Neural cell (in vitro differentiated cells): ENCODE results near the gene CAPN10. TPM values are rescaled to one million over a fixed set of nuclear protein-coding genes. Genes with fewer than 3 reads are reported as not detected.

Experiments used
- H2AFZ ChIP-seq: fragments of 200-600, 300-800 bp; sonication (generic), shearing (Covaris generic); 2 replicates; pipeline ENCODE4 v1.6.0; 2014; ENCODE audit warnings: low read depth, mild to moderate bottlenecking, antibody characterized with exemption, low read length, moderate library complexity
- H3F3A ChIP-seq: fragments of 200-600 bp; shearing (Covaris generic); 2 replicates; pipeline ENCODE4 v1.6.1; 2016; ENCODE audit warnings: mild to moderate bottlenecking, moderate library complexity, mixed read lengths, antibody characterized with exemption, low read length; ENCODE audit not compliant: insufficient read depth, poor library complexity, severe bottlenecking
- H3K27ac ChIP-seq: fragments of 200-600, 300-800 bp; sonication (generic), shearing (Covaris generic); 2 replicates; pipeline ENCODE4 v1.5.1; 2014; ENCODE audit warnings: mild to moderate bottlenecking, low read length, moderate library complexity
- H3K27me3 ChIP-seq: fragments of 300-800, 200-600 bp; sonication (generic), shearing (Covaris generic); 2 replicates; pipeline ENCODE4 v1.6.0; 2014; ENCODE audit warnings: mild to moderate bottlenecking, low read depth, low read length, moderate library complexity; ENCODE audit not compliant: insufficient read depth
- H3K36me3 ChIP-seq: fragments of 300-800, 200-600 bp; sonication (generic), shearing (Covaris generic); 2 replicates; pipeline ENCODE4 v1.5.1; 2014; ENCODE audit warnings: mild to moderate bottlenecking, antibody characterized with exemption, low read length, moderate library complexity; ENCODE audit not compliant: insufficient read depth
- H3K4me2 ChIP-seq: fragments of 300-800, 200-600 bp; sonication (generic), shearing (Covaris generic); 2 replicates; pipeline ENCODE4 v1.6.0; 2014; ENCODE audit warnings: mild to moderate bottlenecking, low read length
- H3K4me3 ChIP-seq: fragments of 300-800, 200-600 bp; sonication (generic), shearing (Covaris generic); 2 replicates; pipeline ENCODE4 v1.5.1; 2014; ENCODE audit warnings: mild to moderate bottlenecking, low read length, moderate library complexity
- H3K79me2 ChIP-seq: fragments of 200-600 bp; shearing (Covaris generic); replicated peaks from 2 replicates; pipeline ENCODE4 v1.6.0; 2014; ENCODE audit warnings: mild to moderate bottlenecking, low read length, moderate library complexity; ENCODE audit not compliant: insufficient read depth
- H3K9ac ChIP-seq: fragments of 300-800, 200-600 bp; sonication (generic), shearing (Covaris generic); 2 replicates; pipeline ENCODE4 v1.6.1; 2016; ENCODE audit warnings: mild to moderate bottlenecking, low read length, mixed read lengths
- H3K9me2 ChIP-seq: fragments of 200-600 bp; shearing (Covaris generic); 2 replicates; pipeline ENCODE4 v1.6.1; 2016; ENCODE audit warnings: mild to moderate bottlenecking, low read length, mixed read lengths; ENCODE audit not compliant: insufficient read depth
- H3K9me3 ChIP-seq: fragments of 200-600, 300-800 bp; sonication (generic), shearing (Covaris generic); 2 replicates; pipeline ENCODE4 v1.6.1; 2016; ENCODE audit warnings: mild to moderate bottlenecking, mixed run types, low read length, moderate library complexity, mixed read lengths
- H4K20me1 ChIP-seq: fragments of 200-600 bp; shearing (Covaris generic); 2 replicates; pipeline ENCODE4 v1.6.1; 2016; ENCODE audit warnings: mild to moderate bottlenecking, mixed run types; ENCODE audit not compliant: insufficient read depth
- EP300 ChIP-seq: fragments of 450-650 bp; conservative IDR thresholded peaks from 2 replicates; pipeline ENCODE4 v1.6.1; 2014; ENCODE audit warnings: antibody characterized with exemption, mild to moderate bottlenecking, moderate library complexity; ENCODE audit not compliant: poor library complexity, severe bottlenecking
- EZH2 ChIP-seq: fragments of 200-600, 300-800 bp; shearing (Covaris generic), sonication (generic); IDR thresholded peaks from 2 replicates; pipeline ENCODE4 v1.6.1; 2014; ENCODE audit warnings: antibody characterized with exemption, low read length, borderline replicate concordance, mild to moderate bottlenecking; ENCODE audit not compliant: insufficient read depth, poor library complexity, severe bottlenecking
- MXI1 ChIP-seq: fragments of 450-650 bp; conservative IDR thresholded peaks from 2 replicates; pipeline ENCODE4 v1.6.1; 2014; ENCODE audit warnings: antibody characterized with exemption, mild to moderate bottlenecking; ENCODE audit not compliant: poor library complexity, severe bottlenecking
- RAD21 ChIP-seq: fragments of 450-650 bp; conservative IDR thresholded peaks from 2 replicates; pipeline ENCODE4 v1.6.1; 2014; ENCODE audit warnings: antibody characterized with exemption, mild to moderate bottlenecking, moderate library complexity
- SMC3 ChIP-seq: fragments of 450-650 bp; conservative IDR thresholded peaks from 2 replicates; pipeline ENCODE4 v1.6.1; 2014; ENCODE audit warnings: antibody characterized with exemption, mild to moderate bottlenecking, moderate library complexity; ENCODE audit not compliant: poor library complexity
- TAF1 ChIP-seq: IDR thresholded peaks from 2 replicates; pipeline ENCODE4 v1.6.1; 2012; ENCODE audit warnings: low read depth
- polyA plus RNA-seq: library from polyadenylated mRNA; depleted of rRNA; stranded (reverse); fragments of >200 nt; gene quantifications from 2 replicates; pipeline ENCODE4 v1.2.3, GENCODE V29; 2014
- TF ChIP-seq, protein P1 (sequence below): IDR thresholded peaks from 2 replicates; pipeline ENCODE4 v1.6.1; 2012; ENCODE audit warnings: borderline replicate concordance
- TF ChIP-seq, protein P2 (sequence below): fragments of 450-650 bp; IDR thresholded peaks from 2 replicates; pipeline ENCODE4 v1.5.1; 2014; ENCODE audit warnings: antibody characterized with exemption, mild to moderate bottlenecking, moderate library complexity; ENCODE audit not compliant: poor library complexity, severe bottlenecking

The CAPN10 gene
- polyA plus RNA-seq, 1 donor from 2014 or later = 120 TPM

- Histone ChIP-seq H3K4me3 (no peak overlapping the region), H3K27me3 (no peaks in the 10 kb centered on the region), H4K20me1 (no peaks in the 10 kb centered on the region), H3F3A (no peaks in the 10 kb centered on the region), H3K36me3 (no peaks in the 10 kb centered on the region), H3K79me2 (no peaks in the 10 kb centered on the region), H3K4me2 (no peak overlapping the region), H3K27ac (no peak overlapping the region), H3K9me3 (no peaks in the 10 kb centered on the region), H3K9ac (no peak overlapping the region), H3K9me2 (no peaks in the 10 kb centered on the region), H2AFZ (no peak overlapping the region)
- TF ChIP-seq, protein P1, sequence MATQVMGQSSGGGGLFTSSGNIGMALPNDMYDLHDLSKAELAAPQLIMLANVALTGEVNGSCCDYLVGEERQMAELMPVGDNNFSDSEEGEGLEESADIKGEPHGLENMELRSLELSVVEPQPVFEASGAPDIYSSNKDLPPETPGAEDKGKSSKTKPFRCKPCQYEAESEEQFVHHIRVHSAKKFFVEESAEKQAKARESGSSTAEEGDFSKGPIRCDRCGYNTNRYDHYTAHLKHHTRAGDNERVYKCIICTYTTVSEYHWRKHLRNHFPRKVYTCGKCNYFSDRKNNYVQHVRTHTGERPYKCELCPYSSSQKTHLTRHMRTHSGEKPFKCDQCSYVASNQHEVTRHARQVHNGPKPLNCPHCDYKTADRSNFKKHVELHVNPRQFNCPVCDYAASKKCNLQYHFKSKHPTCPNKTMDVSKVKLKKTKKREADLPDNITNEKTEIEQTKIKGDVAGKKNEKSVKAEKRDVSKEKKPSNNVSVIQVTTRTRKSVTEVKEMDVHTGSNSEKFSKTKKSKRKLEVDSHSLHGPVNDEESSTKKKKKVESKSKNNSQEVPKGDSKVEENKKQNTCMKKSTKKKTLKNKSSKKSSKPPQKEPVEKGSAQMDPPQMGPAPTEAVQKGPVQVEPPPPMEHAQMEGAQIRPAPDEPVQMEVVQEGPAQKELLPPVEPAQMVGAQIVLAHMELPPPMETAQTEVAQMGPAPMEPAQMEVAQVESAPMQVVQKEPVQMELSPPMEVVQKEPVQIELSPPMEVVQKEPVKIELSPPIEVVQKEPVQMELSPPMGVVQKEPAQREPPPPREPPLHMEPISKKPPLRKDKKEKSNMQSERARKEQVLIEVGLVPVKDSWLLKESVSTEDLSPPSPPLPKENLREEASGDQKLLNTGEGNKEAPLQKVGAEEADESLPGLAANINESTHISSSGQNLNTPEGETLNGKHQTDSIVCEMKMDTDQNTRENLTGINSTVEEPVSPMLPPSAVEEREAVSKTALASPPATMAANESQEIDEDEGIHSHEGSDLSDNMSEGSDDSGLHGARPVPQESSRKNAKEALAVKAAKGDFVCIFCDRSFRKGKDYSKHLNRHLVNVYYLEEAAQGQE = no peak
- TF ChIP-seq MXI1 (no peak), TAF1 (no peak), EZH2 (no peak), RAD21 (no peak)
- TF ChIP-seq, protein P2, sequence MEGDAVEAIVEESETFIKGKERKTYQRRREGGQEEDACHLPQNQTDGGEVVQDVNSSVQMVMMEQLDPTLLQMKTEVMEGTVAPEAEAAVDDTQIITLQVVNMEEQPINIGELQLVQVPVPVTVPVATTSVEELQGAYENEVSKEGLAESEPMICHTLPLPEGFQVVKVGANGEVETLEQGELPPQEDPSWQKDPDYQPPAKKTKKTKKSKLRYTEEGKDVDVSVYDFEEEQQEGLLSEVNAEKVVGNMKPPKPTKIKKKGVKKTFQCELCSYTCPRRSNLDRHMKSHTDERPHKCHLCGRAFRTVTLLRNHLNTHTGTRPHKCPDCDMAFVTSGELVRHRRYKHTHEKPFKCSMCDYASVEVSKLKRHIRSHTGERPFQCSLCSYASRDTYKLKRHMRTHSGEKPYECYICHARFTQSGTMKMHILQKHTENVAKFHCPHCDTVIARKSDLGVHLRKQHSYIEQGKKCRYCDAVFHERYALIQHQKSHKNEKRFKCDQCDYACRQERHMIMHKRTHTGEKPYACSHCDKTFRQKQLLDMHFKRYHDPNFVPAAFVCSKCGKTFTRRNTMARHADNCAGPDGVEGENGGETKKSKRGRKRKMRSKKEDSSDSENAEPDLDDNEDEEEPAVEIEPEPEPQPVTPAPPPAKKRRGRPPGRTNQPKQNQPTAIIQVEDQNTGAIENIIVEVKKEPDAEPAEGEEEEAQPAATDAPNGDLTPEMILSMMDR = no peak
Measured at GRCh38 chr2:240551811-240552210, 34.7 kb upstream of the CAPN10 start.

DNA sequence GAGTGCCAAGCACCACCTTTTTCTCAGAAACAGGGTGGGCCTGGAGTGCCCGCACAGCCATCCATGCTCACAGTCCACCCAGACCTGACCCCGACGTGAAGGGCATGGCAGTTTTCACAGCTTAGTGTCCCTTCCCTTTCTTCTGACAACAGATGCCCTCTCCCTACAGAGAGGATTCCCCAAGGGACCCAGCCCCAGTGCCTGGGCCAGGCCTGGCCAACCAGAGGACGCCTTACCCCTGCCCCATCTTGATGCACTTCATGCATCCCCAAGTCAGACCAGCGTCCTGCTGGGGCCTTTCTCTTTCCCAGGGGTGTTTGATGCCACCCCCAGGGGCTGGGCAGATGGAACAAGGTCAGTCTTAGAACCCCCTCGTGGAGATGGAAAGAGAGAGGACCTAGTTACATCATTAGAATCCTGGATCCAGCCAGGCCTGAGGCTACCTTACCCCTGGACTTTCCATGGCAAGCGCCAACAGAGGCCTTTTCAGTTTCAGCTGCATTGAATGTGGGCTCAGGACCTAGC lies 32.5 kb upstream of the CAPN10 start:
- no peak overlapping the region for H3K27ac ChIP-seq
- no peak overlapping the region for H3K9ac ChIP-seq
- H4K20me1 ChIP-seq = no peaks in the 10 kb centered on the region
- no peaks in the 10 kb centered on the region for H3K9me2 ChIP-seq
- no peaks in the 10 kb centered on the region for H3F3A ChIP-seq
- no peak overlapping the region for H2AFZ ChIP-seq
- H3K79me2 ChIP-seq = no peaks in the 10 kb centered on the region
- H3K36me3 ChIP-seq = no peaks in the 10 kb centered on the region
- no peak overlapping the region for H3K4me3 ChIP-seq
- no peaks in the 10 kb centered on the region for H3K9me3 ChIP-seq
- no peaks in the 10 kb centered on the region for H3K27me3 ChIP-seq
- TF ChIP-seq RAD21 (no peak), EP300 (no peak), SMC3 (no peak), EZH2 (no peak), MXI1 (no peak), TAF1 (no peak)
- TF ChIP-seq, protein P2 = no peak
- TF ChIP-seq, protein P1 = no peak
- H3K4me2 ChIP-seq = no peak overlapping the region
